ENCODE results near the gene ABCB6. TPM values are rescaled to one million over a fixed set of nuclear protein-coding genes. Genes with fewer than 3 reads are reported as not detected.

The ABCB6 gene
- total RNA-seq, 1 donor from 2014 or later, result 46.1 TPM

- H3K27me3 ChIP-seq (ENCODE audit: control insufficient read depth, insufficient read depth, low read length), result no peaks in the 10 kb centered on the region
- FAIRE-seq (no peak), DNase-seq (ENCODE audit: low read depth) (no peak)
- peaks cover 40% of the 10 kb centered on the region for H3K36me3 ChIP-seq (ENCODE audit: control insufficient read depth, insufficient read depth, low read length)
- H3K4me3 ChIP-seq (ENCODE audit: low read depth, low read length), result no peak overlapping the region
- TF ChIP-seq, protein P1, sequence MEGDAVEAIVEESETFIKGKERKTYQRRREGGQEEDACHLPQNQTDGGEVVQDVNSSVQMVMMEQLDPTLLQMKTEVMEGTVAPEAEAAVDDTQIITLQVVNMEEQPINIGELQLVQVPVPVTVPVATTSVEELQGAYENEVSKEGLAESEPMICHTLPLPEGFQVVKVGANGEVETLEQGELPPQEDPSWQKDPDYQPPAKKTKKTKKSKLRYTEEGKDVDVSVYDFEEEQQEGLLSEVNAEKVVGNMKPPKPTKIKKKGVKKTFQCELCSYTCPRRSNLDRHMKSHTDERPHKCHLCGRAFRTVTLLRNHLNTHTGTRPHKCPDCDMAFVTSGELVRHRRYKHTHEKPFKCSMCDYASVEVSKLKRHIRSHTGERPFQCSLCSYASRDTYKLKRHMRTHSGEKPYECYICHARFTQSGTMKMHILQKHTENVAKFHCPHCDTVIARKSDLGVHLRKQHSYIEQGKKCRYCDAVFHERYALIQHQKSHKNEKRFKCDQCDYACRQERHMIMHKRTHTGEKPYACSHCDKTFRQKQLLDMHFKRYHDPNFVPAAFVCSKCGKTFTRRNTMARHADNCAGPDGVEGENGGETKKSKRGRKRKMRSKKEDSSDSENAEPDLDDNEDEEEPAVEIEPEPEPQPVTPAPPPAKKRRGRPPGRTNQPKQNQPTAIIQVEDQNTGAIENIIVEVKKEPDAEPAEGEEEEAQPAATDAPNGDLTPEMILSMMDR (IDR thresholded peaks at IDR 0.05; ENCODE audit: insufficient read depth, low read length, severe bottlenecking), result no peak
Observed at GRCh38 chr2:219225350-219225749, 6.6 kb upstream of the ABCB6 start.

- no peak for FAIRE-seq
- TF ChIP-seq, protein P1 (IDR thresholded peaks at IDR 0.05; ENCODE audit: insufficient read depth, low read length, severe bottlenecking), result no peak
- peaks cover 40% of the 10 kb centered on the region for H3K36me3 ChIP-seq (ENCODE audit: control insufficient read depth, insufficient read depth, low read length)
Observed at GRCh38 chr2:219223831-219224610, 5.3 kb upstream of the ABCB6 start.

GRCh38 chr2:219221957-219222518 is 3.3 kb upstream of the ABCB6 start:
- H3K4me3 ChIP-seq (ENCODE audit: low read depth, low read length), result no peak overlapping the region

More at GRCh38 chr2:219223831-219224610, 5.3 kb upstream of the ABCB6 start:
- no peak for DNase-seq (ENCODE audit: low read depth)
- Histone ChIP-seq H3K27me3 (ENCODE audit: control insufficient read depth, insufficient read depth, low read length) (no peaks in the 10 kb centered on the region), H3K4me3 (ENCODE audit: low read depth, low read length) (no peak overlapping the region)

GRCh38 chr2:219220652-219221402 is 2.1 kb upstream of the ABCB6 start:
- DNase-seq (ENCODE audit: low read depth) (no peak), FAIRE-seq (no peak)
- no peaks in the 10 kb centered on the region for H3K27me3 ChIP-seq (ENCODE audit: control insufficient read depth, insufficient read depth, low read length)
- TF ChIP-seq, protein P1 (IDR thresholded peaks at IDR 0.05; ENCODE audit: insufficient read depth, low read length, severe bottlenecking), result no peak
- H3K4me3 ChIP-seq (ENCODE audit: low read depth, low read length), result no peak overlapping the region
- H3K36me3 ChIP-seq (ENCODE audit: control insufficient read depth, insufficient read depth, low read length), result peaks cover 50% of the 10 kb centered on the region

More at GRCh38 chr2:219221957-219222518, 3.3 kb upstream of the ABCB6 start:
- Histone ChIP-seq H3K27me3 (ENCODE audit: control insufficient read depth, insufficient read depth, low read length) (no peaks in the 10 kb centered on the region), H3K36me3 (ENCODE audit: control insufficient read depth, insufficient read depth, low read length) (peaks cover 40% of the 10 kb centered on the region)
- TF ChIP-seq, protein P1 (IDR thresholded peaks at IDR 0.05; ENCODE audit: insufficient read depth, low read length, severe bottlenecking), result no peak
- DNase-seq (ENCODE audit: low read depth) (no peak), FAIRE-seq (no peak)

DNA sequence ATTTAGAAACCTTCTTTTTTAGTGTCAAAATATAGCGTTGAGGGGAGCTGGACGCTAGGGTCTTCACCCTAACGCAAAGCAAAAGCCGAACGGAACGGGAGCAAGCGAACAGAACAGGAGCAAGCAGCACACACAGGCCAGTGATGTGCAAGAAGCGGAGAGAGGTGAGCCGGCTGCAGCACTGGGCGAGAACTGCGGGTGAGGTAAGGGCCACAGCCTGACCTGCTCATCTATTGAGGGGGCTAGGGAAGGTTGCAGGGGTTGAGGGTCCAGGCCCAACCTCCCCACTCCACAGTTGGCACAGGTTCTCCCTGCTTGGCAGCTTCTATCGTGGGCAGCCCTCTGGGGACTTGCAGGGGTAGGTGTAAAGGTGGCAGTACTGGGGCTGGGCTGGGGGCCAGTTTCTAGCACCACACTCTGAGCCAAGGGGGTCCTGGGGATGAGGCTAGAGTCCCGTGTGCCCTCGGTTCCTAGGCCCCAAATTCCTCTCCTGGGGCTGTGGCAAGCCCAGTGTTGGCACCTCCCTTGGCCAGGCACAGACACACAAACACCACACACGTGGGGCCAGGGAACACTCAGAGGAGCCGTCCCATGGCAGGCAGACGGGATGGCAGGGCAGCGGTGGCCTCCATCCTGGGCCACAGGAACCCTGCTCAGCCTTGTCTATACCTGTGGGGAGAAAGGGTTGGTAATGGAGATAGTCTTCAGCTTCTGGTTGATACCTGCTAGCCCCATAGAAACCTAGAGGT is 1.2 kb upstream of the ABCB6 start:
- H3K36me3 ChIP-seq (ENCODE audit: control insufficient read depth, insufficient read depth, low read length), result peaks cover 49% of the 10 kb centered on the region

More for the DNA sequence above, 1.2 kb upstream of the ABCB6 start:
- no peaks in the 10 kb centered on the region for H3K27me3 ChIP-seq (ENCODE audit: control insufficient read depth, insufficient read depth, low read length)
- DNase-seq (ENCODE audit: low read depth), result no peak
- TF ChIP-seq, protein P1 (IDR thresholded peaks at IDR 0.05; ENCODE audit: insufficient read depth, low read length, severe bottlenecking), result no peak
- no peak overlapping the region for H3K4me3 ChIP-seq (ENCODE audit: low read depth, low read length)
- FAIRE-seq, result no peak

Measured in bronchial epithelial cell (primary cell).